Measurements from ENCODE around the gene ASMTL. TPM values are rescaled to one million over a fixed set of nuclear protein-coding genes. Genes with fewer than 3 reads are reported as not detected.

Gene ASMTL, protein sequence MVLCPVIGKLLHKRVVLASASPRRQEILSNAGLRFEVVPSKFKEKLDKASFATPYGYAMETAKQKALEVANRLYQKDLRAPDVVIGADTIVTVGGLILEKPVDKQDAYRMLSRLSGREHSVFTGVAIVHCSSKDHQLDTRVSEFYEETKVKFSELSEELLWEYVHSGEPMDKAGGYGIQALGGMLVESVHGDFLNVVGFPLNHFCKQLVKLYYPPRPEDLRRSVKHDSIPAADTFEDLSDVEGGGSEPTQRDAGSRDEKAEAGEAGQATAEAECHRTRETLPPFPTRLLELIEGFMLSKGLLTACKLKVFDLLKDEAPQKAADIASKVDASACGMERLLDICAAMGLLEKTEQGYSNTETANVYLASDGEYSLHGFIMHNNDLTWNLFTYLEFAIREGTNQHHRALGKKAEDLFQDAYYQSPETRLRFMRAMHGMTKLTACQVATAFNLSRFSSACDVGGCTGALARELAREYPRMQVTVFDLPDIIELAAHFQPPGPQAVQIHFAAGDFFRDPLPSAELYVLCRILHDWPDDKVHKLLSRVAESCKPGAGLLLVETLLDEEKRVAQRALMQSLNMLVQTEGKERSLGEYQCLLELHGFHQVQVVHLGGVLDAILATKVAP
- total RNA-seq, result 24.5 and 26.2 TPM in 2 replicates
- long read RNA-seq, transcript ASMTL-201 (13 exons, 2,027 nt), result major isoform, 88 of 114 reads
- long read RNA-seq, partial matches to known transcripts, result 9 of 114 reads
- long read RNA-seq, other reads (novel, unspliced or antisense), result 17 of 114 reads

DNA sequence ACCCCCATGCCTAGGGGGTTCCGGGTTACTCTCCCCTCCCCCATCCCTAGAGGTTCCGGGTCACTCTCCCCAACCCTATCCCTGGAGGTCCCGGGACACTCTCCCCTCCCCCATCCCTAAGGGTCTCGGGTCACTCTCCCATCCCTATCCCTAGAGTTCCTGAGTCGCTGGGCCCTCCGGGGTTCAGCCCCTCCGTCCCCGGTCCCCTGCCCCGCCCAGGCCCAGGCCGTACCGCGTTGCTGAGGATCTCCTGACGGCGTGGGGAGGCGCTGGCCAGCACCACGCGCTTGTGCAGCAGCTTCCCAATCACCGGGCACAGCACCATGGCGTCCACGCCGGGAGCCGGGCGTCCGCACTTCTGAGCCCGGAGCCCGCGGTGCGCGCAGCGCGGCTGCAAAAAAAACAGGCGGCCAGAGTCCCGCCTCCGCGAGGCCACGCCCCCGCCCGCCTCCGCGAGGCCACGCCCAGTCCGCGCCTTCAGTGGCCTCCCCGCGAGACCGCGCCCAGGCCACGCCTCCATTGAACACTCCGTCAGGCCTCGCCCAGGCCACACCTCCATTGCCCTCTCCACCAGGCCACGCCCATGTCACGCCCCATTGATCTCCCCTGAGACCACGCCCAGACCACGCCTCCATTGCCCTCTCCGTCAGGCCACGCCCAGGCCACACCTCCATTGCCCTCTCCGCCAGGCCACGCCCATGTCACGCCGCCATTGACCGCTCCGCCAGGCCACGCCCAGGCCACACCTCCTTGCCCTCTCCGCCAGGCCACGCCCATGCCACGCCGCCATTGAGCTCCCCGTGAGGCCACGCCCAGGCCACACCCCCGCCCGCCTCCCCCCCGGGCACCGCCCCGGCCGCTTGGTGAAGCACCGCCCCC, at the start of gene ASMTL:
Gene ASMTL, minus strand, starts transcription at position 394 of the 879 bp plus-strand sequence. Its CDS starts 69 bp downstream, at position 325.
- peak; percentile 99 for DNase-seq (ENCODE audit: low spot score, unreplicated experiment)
- H3K36me3 Mint-ChIP-seq (ENCODE audit: insufficient read depth), result peaks cover 21% of the 10 kb centered on the region
- H3K27ac Mint-ChIP-seq, result peak within 1 kb of the TSS; percentile 89
- H3K9me3 Mint-ChIP-seq (ENCODE audit: low read depth), result peaks cover 24% of the 10 kb centered on the region
- H3K4me1 Mint-ChIP-seq (ENCODE audit: low read depth), result no peaks in the 10 kb centered on the region
- TF ChIP-seq, protein P1, sequence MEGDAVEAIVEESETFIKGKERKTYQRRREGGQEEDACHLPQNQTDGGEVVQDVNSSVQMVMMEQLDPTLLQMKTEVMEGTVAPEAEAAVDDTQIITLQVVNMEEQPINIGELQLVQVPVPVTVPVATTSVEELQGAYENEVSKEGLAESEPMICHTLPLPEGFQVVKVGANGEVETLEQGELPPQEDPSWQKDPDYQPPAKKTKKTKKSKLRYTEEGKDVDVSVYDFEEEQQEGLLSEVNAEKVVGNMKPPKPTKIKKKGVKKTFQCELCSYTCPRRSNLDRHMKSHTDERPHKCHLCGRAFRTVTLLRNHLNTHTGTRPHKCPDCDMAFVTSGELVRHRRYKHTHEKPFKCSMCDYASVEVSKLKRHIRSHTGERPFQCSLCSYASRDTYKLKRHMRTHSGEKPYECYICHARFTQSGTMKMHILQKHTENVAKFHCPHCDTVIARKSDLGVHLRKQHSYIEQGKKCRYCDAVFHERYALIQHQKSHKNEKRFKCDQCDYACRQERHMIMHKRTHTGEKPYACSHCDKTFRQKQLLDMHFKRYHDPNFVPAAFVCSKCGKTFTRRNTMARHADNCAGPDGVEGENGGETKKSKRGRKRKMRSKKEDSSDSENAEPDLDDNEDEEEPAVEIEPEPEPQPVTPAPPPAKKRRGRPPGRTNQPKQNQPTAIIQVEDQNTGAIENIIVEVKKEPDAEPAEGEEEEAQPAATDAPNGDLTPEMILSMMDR (IDR thresholded peaks at IDR 0.05; ENCODE audit: unreplicated experiment), result no peak
- peaks cover 15% of the 10 kb centered on the region for H3K27me3 Mint-ChIP-seq
- peak within 1 kb of the TSS; percentile 86 for H3K4me3 Mint-ChIP-seq (ENCODE audit: low read depth)

DNA sequence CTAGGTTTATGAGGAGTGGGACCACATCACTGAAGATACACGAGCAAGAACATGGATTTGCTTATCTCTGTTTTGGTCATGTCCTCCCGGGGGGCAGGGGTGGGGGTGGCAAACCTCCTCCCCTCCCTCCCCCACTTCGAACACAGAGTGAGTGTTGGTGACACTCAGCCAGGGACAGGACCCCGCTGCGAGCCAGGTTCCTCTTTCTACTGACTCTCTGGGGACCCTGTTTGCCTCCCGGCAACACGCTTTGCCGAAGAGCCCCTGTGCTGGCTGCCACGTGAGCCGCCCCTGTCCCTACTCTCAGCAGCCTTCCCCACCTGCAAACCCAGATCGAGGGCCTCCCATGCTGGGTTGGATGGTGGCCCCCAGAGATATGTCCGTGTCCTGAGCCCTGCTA, 49.5 kb upstream of the ASMTL start:
- DNase-seq (ENCODE audit: low spot score, unreplicated experiment), result no peak
- H3K27me3 Mint-ChIP-seq, result no peaks in the 10 kb centered on the region
- no peaks in the 10 kb centered on the region for H3K9me3 Mint-ChIP-seq (ENCODE audit: low read depth)
- TF ChIP-seq, protein P1 (IDR thresholded peaks at IDR 0.05; ENCODE audit: unreplicated experiment), result no peak
- no peak overlapping the region for H3K27ac Mint-ChIP-seq
- H3K4me3 Mint-ChIP-seq (ENCODE audit: low read depth), result no peak overlapping the region
- H3K36me3 Mint-ChIP-seq (ENCODE audit: insufficient read depth), result no peaks in the 10 kb centered on the region
- no peaks in the 10 kb centered on the region for H3K4me1 Mint-ChIP-seq (ENCODE audit: low read depth)

DNA sequence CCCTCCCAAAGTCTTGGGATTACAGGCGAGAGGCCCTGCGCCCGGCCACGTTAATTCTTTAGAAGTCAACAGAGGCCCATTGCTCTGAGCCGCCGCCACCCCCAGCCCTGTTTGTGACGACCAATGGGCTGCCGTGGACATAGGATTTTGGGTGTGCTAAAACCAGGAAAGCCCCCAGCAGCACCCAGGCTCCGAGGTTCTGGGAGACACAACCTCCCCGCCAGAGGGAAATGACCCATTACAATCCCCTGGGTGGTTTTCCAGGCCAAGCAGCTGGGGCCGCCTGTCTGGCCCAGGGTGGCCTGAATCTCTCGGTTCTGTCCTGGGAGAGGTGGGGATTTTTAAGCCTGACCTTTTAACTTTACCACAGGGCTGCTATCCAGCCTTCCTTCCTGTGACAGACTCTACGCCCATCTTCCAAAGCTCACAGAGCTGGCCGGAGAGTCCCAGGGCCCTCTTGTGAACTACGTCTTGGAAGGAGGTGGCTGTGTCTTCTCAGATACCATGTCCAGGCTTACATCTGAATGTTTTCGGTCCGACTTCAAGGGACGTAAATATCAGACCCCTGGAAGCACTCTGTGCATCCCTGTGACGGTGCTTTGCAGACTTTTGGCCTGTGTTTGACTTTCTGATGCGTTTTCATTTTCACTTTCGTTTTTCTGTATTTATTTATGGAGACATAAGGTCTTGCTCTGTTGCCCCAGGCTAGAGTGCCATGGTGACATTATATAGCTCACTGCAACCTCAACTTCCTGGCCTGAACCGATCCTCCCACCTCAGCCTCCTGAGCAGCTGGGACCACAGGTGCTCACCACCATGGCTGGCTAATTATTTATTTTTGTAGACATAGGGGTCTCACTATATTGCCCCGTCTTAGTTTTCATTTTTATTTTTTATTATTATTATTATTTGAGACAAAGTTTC, 48.3 kb upstream of the ASMTL start:
- no peaks in the 10 kb centered on the region for H3K36me3 Mint-ChIP-seq (ENCODE audit: insufficient read depth)
- no peak overlapping the region for H3K27ac Mint-ChIP-seq
- DNase-seq (ENCODE audit: low spot score, unreplicated experiment), result no peak
- TF ChIP-seq, protein P1 (IDR thresholded peaks at IDR 0.05; ENCODE audit: unreplicated experiment), result no peak
- no peaks in the 10 kb centered on the region for H3K4me1 Mint-ChIP-seq (ENCODE audit: low read depth)
- H3K9me3 Mint-ChIP-seq (ENCODE audit: low read depth), result no peaks in the 10 kb centered on the region
- no peaks in the 10 kb centered on the region for H3K27me3 Mint-ChIP-seq
- no peak overlapping the region for H3K4me3 Mint-ChIP-seq (ENCODE audit: low read depth)

DNA sequence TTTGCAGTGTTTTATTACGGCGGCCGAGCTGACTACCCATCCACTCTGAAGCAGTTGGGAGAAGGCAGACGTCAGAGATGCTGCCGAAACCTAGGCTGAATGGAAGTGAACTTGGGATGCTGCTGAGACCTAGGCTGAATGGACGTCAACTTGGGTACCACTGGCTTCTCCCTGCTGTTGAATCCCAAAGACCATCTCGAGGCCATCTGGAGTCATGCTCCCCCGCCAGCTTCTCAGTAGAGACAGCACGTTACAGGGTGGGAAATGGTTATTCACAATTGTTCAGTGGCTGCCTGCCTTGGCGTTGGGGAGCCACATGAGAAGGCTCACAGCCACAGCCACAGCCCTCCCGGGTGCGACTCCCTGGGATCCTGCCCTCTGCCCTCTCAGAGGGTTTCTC, 43.4 kb upstream of the ASMTL start:
- Mint-ChIP-seq H3K27ac (peak overlapping the region; percentile 58), H3K4me3 (ENCODE audit: low read depth) (no peak overlapping the region), H3K4me1 (ENCODE audit: low read depth) (no peaks in the 10 kb centered on the region), H3K9me3 (ENCODE audit: low read depth) (peaks cover 5% of the 10 kb centered on the region), H3K27me3 (peaks cover 11% of the 10 kb centered on the region), H3K36me3 (ENCODE audit: insufficient read depth) (no peaks in the 10 kb centered on the region)
- TF ChIP-seq, protein P1 (IDR thresholded peaks at IDR 0.05; ENCODE audit: unreplicated experiment), result no peak
- DNase-seq (ENCODE audit: low spot score, unreplicated experiment), result no peak
